ENCODE measurements around the gene JHY.

JHY gene

DNA sequence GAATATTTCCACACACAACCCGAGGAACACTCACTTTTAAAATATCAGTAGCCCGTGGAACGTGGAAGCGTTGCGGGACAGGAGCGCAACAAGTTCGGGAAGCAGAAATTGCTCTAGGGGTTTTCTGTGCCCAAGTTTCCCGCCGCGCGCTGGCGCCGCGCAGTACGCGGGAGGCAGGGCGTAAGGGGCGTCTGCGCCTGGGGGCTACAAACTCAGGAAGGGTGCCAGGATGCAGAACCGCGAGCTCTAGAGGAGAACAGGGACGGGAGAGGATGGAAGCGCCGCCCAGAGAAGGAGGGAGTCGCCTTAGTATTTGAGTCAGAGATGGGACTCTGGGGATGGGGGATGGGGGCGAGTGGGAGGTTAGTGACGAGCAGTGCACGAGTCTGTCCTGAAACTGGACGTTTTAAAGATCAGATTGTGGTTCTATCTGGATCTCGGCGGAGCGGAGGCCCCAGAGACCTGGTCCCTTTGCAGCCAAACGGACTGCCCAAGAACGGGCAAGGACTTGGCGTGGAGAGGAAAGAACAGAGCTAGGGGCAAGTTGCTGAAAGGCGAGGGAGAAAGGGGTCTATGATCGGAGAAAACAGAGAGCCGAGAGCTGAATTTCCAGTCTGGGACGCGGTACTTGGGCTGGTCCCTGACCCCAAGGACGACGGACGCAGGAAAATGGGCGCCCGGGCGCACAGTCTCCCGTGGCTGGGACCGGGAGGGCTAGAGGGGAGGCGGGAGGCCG is 94.3 kb downstream of the JHY start:
- TF ChIP-seq, protein P1, sequence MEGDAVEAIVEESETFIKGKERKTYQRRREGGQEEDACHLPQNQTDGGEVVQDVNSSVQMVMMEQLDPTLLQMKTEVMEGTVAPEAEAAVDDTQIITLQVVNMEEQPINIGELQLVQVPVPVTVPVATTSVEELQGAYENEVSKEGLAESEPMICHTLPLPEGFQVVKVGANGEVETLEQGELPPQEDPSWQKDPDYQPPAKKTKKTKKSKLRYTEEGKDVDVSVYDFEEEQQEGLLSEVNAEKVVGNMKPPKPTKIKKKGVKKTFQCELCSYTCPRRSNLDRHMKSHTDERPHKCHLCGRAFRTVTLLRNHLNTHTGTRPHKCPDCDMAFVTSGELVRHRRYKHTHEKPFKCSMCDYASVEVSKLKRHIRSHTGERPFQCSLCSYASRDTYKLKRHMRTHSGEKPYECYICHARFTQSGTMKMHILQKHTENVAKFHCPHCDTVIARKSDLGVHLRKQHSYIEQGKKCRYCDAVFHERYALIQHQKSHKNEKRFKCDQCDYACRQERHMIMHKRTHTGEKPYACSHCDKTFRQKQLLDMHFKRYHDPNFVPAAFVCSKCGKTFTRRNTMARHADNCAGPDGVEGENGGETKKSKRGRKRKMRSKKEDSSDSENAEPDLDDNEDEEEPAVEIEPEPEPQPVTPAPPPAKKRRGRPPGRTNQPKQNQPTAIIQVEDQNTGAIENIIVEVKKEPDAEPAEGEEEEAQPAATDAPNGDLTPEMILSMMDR (IDR thresholded peaks at IDR 0.05; ENCODE audit: insufficient read depth, missing control alignments) = no peak
- no peak for FAIRE-seq

DNA sequence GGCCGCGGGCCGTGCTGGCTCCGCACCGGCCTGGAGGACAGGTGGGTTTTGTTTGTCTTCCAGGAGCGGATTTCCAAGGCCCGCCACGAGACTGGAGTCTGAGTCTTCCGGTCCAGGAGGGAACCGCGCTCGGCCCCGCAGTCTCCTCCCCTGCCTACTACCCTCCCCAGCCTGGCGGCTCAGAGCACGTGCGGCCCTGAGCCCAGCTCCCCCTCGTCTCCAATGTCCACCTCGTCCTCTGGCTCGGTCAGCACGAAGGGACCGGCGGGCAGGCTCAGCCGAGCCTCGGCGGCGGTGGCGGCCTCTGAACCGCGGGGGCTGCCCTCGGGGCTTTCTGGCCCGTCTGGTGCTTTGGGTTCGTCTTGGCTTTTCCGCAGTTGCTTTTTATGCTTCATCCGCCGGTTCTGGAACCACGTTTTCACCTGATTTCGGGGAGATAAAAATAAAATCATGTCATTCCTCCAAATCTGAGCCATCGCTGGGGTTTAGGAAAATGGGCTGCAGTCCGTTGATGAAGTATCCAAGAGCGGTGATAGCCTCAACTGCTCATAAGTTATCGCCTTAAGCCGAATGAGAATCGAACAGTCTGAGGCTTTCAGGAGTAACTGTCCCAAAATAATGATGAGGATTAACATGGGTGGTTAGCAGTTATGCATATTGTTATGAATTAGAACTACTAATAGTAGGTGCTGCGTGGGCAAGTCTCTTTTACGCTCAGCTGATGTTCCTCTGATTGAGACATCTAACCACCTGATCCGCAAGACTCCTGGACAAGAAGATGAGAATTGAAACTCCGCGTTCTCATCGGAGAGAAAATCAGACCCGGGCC is 95.1 kb downstream of the JHY start:
- FAIRE-seq = no peak
- TF ChIP-seq, protein P1 (IDR thresholded peaks at IDR 0.05; ENCODE audit: insufficient read depth, missing control alignments) = no peak

More for the DNA sequence above, 94.3 kb downstream of the JHY start:
- no peak for DNase-seq (ENCODE audit: insufficient read length, low spot score)

DNA sequence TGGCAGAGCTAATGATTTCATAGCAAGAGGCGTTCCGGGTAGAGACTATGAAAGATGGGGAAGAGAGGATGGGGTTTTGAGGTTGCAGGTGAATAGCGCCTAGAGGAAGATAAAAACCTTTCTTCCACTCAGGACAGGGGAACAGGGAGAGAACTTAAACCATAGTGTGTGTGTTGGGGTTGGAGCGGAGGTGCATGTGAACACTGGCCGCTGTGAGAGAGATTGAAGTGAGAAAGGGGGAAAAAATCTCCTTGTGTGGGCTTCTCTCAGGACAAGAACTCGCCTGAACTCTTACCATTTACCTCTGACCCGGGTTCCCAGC is 95.7 kb downstream of the JHY start:
- no peak for DNase-seq (ENCODE audit: insufficient read length, low spot score)
- TF ChIP-seq, protein P1 (IDR thresholded peaks at IDR 0.05; ENCODE audit: insufficient read depth, missing control alignments) = no peak
- no peak for FAIRE-seq

More for the DNA sequence above, 95.1 kb downstream of the JHY start:
- no peak for DNase-seq (ENCODE audit: insufficient read length, low spot score)

DNA sequence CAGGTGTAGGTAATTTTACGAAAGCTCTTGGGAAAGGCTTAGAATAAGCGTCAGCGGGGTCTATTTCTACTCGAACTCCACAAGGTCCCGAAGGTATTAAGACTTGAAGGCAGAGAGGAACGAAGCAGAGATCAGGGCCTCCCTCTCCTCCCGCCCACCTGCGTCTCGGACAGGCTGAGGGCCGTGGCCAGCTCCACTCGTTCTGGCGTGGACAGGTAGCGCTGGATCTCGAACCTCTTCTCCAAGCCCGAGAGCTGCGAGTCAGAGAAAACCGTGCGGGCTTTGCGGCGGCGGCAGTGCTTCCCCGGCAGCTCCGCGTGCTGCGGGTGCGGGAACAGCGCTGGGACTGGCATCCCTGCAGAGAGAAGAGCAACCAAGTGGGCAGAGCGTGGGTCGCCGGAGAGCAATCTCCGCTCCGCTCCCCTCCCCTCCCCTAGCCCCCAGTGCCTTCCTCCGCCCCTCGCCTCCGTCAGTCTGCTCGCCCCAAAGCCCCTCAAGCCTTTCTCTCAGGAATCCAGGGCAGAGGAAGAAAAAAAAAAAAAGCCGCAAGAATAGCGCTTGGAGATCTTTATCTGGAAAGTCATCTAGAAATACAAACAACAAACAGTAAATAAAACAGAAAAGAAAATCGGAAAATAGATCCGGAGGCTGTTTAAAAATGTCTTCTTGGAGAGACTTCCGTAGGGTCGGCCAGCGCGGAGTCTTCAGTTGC is 96.7 kb downstream of the JHY start:
- TF ChIP-seq, protein P1 (IDR thresholded peaks at IDR 0.05; ENCODE audit: insufficient read depth, missing control alignments) = no peak
- DNase-seq (ENCODE audit: insufficient read length, low spot score) = no peak
- FAIRE-seq = no peak

DNA sequence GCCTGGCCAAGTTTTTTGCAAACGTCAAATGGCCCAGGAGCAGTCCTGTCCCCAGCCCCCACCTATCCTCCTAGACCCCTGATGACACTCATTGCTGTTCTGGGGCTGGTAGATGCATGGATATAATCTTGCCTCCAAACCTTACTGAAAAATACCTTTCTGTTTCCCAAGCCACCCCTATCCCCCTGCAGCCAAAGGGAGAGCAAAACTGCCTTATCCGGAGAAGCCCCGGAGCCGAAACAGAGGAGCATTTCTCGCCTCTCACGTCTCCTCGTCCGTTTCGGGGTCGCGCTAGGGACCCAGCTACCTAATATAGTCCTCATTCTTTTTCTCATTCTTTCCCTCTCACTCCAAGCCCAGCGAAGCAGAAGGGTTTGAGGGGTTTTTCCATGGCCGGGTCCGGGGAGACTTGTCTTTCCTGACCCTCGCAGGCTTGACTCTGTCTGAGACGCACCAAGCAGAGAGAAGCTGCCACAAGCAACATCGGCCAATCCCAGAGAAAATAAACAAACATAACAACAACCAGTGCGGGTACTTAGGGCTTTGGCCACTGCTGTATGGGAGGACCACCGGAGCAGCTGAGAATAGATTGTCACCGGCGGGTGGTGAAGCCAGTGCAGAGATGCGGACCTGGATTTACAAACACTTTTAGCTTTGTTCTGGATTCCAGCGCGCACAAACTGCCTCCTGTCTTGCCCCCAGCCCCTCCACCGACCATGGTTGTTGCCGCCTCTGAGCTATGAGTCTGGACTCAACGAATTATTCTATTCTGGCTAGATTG is 97.4 kb downstream of the JHY start:
- FAIRE-seq = no peak
- TF ChIP-seq, protein P1 (IDR thresholded peaks at IDR 0.05; ENCODE audit: insufficient read depth, missing control alignments) = no peak
- DNase-seq (ENCODE audit: insufficient read length, low spot score) = no peak

DNA sequence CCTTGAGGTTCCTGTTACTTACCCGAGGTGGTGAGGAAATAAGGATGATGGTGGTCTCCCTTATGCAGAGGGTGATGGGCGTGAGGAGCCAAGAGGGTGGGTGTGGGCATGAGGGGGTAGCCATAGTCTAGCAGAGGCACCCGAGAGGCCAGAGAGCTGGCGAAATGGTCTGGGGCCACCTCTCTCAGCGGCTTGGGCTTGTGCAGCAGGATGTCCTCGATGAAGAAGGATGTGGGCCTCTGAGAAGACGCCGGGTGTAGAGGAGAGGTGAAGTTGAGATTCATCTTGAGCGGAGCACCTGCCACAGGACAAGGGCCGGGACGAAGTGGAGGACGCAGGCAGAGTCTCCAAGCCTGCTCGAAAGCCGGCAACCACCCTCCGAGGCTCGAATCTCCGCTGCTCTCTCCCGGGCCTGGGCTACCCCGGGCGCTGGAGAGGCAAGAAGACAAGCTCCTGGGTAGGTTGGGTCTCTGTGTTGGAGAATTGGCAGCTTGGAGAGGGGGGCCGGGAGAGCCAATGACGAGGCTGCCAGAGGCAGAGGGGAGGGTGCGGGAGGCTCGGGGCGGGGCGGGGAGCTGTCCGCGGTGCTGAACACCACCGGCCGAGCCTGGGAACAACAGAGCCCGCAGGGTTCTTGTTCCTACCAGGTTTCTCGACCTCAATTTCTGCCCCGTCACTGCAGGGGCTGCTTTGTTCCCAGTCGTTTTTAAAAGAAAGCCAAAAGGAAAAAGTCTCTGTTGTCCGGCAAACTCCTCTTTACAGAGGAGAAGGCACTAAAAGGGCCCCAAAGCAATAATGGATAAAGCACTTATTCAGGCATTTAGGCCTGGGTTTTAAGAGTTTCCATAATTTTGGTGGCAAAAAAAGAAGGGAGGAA is 99.1 kb downstream of the JHY start, which contains the start of gene BSX:
Gene BSX (minus strand): TSS at position 447 of the 877 bp plus-strand sequence. CDS start 163 bp downstream, at position 284.
- no peak for DNase-seq (ENCODE audit: insufficient read length, low spot score)

More for the DNA sequence above, 99.1 kb downstream of the JHY start, which contains the start of gene BSX:
- no peak for FAIRE-seq
- TF ChIP-seq, protein P1 (IDR thresholded peaks at IDR 0.05; ENCODE audit: insufficient read depth, missing control alignments) = no peak
